Measurements from ENCODE around the gene ODF2L.

The ODF2L gene

GRCh38 chr1:86394416-86394815 lies 1.7 kb downstream of the ODF2L start:
- H3K4me3 ChIP-seq (ENCODE audit: low read depth, low read length): peak overlapping the region; percentile 89
- in situ Hi-C loops (cut with HindIII; ENCODE audit: low sequenced_read_pairs): no loop called here
- no peak for DNase-seq (ENCODE audit: low read depth)
- no peak for TF ChIP-seq CTCF (IDR thresholded peaks at IDR 0.05; ENCODE audit: low read depth, low read length, missing control alignments)

- H3K4me3 ChIP-seq (ENCODE audit: low read depth, low read length): no peak overlapping the region
- no peak for DNase-seq (ENCODE audit: low read depth)
- TF ChIP-seq CTCF (IDR thresholded peaks at IDR 0.05; ENCODE audit: low read depth, low read length, missing control alignments): no peak
- in situ Hi-C loops (cut with HindIII; ENCODE audit: low sequenced_read_pairs): no loop called here
Observed at GRCh38 chr1:86389307-86389706, 6.8 kb downstream of the ODF2L start.

- in situ Hi-C loops (cut with HindIII; ENCODE audit: low sequenced_read_pairs): no loop called here
- no peak for TF ChIP-seq CTCF (IDR thresholded peaks at IDR 0.05; ENCODE audit: low read depth, low read length, missing control alignments)
- DNase-seq (ENCODE audit: low read depth): no peak
- no peak overlapping the region for H3K4me3 ChIP-seq (ENCODE audit: low read depth, low read length)
Observed at GRCh38 chr1:86388777-86389176, 7.3 kb downstream of the ODF2L start.

GRCh38 chr1:86387916-86388627 lies 8.1 kb downstream of the ODF2L start:
- H3K4me3 ChIP-seq (ENCODE audit: low read depth, low read length): no peak overlapping the region
- DNase-seq (ENCODE audit: low read depth): no peak
- in situ Hi-C loops (cut with HindIII; ENCODE audit: low sequenced_read_pairs): no loop called here
- no peak for TF ChIP-seq CTCF (IDR thresholded peaks at IDR 0.05; ENCODE audit: low read depth, low read length, missing control alignments)

GRCh38 chr1:86382878-86383277 lies 13.2 kb downstream of the ODF2L start:
- no peak for TF ChIP-seq CTCF (IDR thresholded peaks at IDR 0.05; ENCODE audit: low read depth, low read length, missing control alignments)
- DNase-seq (ENCODE audit: low read depth): no peak
- in situ Hi-C loops (cut with HindIII; ENCODE audit: low sequenced_read_pairs): no loop called here
- H3K4me3 ChIP-seq (ENCODE audit: low read depth, low read length): no peak overlapping the region

- H3K4me3 ChIP-seq (ENCODE audit: low read depth, low read length): no peak overlapping the region
- DNase-seq (ENCODE audit: low read depth): no peak
- in situ Hi-C loops (cut with HindIII; ENCODE audit: low sequenced_read_pairs): no loop called here
- TF ChIP-seq CTCF (IDR thresholded peaks at IDR 0.05; ENCODE audit: low read depth, low read length, missing control alignments): no peak
Observed at GRCh38 chr1:86381223-86381622, 14.9 kb downstream of the ODF2L start.
